HG03135 (cell line): ENCODE data around the gene MMP3.

Source experiments
- ATAC-seq: cut with Tn5 transposase; IDR thresholded peaks from one replicate; pipeline ENCODE4 v1.9.1; 2021; ENCODE audit warnings: mild to moderate bottlenecking, moderate library complexity; ENCODE audit not compliant: unreplicated experiment

Gene MMP3

DNA sequence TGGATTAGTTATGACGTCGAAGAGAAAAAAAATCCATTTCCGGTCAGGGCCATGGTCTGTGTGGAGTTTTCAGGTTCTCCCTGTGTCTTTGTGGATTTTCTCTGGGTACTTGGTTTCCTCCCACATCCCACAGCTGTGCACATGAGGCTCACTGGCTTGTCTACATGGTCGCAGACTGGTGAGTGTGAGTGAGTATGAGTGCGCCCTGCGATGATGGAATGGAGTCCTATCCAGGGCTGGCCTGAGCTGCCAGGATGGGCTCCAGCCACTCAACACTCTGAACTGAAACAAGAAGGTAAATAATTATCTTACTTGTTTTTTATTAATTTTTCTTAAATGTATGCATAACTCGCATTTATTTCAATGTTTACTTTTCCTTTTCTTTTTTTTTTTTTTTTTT lies 10.8 kb downstream of the MMP3 start:
- no peak for ATAC-seq

DNA sequence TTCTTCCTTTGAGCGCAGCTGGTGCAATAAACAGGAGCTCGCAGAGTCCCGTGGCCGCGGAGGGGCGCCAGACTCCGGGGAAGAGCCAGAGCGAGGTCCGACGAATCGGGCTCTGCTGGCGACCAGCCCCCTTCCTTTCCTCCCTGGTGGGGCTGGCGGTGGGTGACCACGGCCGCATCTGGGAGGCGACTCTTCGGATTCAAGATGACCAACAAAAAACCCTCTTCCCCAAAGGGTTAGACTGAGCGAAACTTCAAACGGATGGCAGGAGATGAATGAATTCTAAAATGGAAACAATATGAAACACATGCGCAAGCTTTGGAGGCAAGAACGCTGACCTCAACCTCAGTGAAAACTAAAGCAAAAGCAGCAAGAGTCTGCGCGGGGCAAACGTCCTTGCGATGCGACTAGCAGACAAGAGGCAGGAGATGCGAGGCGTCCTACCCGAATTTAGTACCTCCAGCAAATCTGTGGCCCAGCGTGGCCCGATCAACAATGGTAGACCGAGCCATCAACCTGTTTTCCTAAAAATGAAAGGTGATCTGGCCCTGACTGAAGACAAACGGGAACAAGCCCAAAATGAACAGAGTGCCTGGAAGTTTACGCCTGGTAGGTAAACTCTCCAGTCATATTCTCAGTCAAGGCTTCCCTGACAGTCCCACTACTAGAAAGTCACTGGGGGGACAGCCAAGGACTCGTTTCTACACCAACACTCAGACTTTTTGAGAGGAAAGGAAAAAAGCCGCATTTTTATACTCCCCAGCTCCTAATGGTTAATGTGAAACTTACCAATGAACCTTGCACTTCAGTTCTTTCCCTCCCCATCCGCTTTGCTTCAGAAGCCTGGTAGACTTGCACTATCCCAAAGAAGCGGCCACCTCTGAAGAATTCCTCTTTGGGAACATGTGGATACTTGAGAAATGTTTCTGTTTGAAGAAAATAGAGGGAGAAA lies 11.6 kb downstream of the MMP3 start:
- no peak for ATAC-seq

DNA sequence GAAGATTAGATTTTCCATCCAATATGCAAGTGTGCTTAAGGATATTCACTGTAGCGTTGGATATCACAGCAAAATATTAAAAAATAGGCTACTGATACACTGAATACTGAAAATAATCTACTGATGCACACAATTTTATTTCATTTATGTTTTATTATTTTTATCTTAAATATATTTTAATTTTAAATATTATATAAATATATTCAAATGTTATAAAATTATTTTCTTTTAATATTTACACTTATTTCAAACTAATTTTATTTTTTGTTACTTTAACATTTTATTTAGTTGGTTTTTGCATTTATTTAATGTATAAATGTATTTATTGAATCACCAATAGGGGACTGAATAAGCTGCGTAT lies 12.3 kb downstream of the MMP3 start:
- no peak for ATAC-seq

DNA sequence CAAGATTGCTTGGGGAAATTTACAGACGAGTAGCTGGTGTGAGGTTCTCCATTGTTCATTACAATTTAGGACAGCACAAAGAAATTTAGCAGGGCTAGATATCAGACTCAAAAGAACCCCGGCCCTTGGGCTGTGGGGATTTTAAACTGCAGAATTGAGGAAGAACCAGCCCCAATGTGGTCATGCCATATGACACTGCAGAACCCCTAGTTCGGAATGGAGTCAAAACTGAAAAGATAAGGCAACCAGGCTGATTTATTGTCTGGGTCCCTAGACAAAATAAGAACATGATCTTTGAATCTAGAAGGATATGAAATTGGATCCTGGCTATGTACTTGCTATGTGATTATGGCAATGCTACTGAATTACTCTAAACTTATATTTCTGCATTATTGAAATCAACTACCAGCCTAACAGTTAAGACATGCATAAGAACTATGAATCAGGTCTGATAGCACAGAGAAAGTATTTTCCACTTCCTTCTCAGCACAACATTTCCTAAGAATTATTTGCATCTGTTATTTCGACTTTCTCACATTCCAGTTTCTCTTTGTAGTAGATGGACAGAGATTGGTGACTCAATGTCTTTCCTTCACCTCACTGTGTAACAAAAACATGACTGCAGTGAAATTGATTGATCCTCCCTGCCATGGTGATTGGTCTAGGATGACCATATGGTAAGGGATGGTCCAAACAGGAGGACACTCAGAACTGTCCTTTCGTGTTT lies 13.2 kb downstream of the MMP3 start:
- ATAC-seq = no peak

DNA sequence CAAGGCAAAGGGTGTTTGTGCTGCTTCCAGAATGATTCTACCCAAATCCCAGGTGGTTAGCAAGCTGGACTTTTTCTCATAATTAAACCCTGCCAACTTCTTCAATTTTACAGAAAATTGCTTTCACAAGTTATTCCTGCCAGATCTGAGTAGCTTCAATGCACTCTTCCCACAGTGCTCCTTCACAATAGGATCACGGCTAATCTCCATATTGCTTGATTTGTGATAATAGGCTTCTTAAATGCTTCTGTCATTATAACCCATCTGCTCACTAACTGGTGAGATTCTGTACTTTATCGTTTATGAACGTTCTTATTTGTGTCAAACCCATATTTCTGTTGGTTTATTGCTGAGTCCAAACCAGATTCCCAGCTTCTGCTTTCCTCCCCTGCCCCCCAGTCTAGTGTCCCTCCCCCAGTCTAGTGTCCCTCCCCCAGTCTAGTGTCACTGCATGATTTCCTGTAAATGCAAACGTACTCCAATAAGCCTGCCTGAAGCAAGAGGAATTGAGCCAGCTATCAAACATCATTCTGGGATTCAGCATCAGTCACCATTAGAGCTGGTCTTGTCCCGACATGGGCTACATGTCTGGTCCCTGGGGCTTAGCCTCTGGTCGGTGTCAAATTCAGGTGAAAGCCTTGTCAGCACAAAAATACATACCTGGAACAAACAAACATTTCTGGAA lies 14.0 kb downstream of the MMP3 start:
- ATAC-seq = no peak

DNA sequence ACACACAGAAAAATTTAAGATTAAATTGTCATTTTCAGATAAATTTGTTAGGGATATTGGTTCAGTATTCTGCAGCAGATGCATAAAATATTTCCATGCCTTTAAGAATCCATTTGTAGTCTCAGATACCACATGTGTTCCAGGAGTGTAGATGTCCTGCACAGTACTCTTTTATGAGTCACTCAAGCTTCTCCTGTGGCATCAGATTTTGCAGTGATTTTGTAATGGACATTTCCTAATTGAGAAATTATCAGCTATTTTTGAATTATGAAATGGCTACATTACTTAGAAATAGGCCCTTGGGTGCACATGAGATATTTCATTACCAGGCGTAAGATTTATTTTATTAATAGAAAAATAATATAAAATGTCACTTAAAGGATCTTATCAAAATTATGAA lies 18.9 kb downstream of the MMP3 start:
- no peak for ATAC-seq

DNA sequence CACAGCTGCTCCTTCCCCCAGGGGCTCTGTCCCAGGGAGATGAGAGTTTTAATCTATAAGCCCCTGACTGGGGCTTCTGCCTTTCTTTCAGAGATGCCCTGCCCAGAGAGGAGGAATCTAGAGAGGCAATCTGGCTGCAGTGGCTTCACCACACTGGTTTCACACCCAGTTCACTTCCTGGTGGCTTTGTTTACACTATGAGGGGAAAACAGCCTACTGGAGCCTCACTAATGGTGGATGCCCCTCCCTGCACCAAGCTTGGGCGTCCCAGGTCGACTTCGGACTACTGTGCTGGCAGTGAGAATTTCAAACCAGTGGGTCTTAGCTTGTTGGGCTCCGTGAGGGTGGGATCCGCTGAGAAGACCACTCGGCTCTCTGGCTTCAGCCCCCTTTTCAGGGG lies 23.9 kb downstream of the MMP3 start:
- ATAC-seq = no peak

DNA sequence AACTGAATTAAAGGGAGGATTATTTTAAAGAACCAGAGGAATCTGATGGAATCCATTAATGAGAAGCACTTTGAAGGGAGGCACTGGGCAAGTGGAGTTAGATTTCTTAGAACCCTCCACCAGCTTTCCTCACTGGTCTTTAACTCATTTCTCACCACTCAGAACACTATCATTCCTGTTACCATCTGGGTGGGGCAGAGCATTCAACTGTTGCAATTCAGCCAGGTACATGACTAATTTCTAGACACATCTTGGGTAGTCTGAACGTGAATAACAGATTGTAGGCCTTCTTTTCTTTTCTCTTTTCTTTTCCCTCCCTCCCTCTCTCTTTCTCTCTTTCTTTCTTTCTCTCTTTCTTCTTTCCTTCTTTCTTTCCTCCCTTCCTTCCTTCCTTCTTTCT lies 29.9 kb downstream of the MMP3 start:
- no peak for ATAC-seq

DNA sequence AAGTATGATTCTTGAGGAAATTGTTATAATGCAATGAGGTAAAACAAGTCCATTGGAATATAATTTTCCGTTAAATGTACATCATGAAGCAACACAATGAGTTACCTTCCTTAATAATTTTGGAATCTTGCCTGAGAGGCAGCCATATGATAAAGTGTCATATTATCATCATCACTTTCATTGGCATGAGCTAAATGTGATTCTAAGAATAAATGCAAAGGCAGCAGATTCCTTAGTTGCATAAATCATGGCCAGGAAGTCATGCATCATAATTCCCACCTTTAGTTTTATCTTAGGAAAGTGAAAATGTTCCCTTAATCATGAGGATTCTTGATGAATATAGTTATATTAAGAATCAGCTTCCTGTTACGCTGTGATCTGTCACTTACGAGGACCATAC lies 31.2 kb downstream of the MMP3 start:
- ATAC-seq = no peak

DNA sequence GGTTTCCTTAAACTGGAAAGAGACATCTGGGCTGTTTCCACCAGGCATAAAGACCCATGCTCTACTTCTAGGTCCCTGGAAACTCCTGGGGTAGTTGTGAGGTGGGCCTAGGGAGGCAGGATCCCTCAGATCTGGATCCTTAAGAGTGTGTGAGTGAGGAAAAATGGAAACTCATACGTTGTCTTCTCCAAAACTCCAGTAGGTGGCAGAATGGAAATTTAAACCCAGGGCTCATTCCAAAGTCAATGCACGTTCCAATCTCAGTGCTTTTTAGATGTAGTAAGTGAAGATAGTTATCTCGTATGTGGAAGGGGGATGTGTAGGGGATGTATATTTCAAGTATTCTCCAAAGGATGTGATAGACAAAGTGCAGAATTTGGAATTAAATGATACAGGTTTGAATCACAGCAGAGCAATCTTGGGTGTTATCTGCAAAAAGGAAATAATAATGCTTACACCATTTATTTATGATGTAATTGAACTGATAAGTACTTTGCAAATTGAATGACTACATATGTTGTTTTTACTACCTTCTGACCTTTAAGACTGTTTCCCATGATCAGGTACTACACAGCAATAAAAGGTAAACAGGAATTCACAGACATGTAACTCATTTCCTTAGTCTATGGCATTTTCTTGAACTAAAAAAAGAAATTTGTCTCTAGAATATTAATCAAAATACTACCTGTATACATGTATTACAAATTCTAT lies 32.3 kb downstream of the MMP3 start:
- no peak for ATAC-seq

DNA sequence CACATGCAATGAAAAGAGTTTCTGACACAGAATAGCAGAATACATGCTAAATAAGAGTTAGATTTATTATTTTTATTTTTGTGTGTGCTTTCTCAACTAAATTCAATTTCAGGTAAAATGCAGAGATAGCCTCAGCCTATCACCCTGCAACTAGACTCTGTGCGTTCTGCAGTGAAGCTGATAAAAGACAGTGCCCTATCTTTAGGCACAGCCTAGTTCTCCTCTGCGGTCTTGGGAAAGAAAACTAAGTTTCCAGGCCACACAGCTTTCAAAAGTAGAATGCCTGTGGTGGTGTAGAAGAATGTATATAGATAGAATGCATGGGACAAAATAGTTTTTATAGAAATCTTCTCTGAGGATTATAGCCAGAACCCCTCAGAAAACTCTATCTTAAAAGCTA lies 33.4 kb downstream of the MMP3 start:
- ATAC-seq = no peak

DNA sequence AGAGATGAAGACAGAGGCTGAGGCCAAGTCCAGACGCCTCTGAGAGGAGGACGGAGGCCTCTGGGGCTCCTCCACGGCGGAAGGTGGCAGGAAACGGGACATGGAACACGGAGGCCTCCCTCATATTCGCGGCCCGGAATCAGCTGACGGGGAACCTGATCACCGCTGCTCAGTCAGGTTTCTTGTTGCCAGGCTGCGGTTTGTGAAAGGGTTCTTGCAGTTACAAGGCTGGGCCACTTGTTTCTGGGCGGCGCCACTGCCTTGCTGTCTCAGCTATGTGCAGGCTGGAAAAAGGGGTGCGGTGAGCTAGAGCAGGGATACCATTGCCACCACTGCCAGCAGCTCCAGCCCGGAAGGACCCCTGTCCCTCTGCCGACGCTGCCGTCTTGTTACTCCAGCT lies 35.5 kb downstream of the MMP3 start:
- no peak for ATAC-seq

DNA sequence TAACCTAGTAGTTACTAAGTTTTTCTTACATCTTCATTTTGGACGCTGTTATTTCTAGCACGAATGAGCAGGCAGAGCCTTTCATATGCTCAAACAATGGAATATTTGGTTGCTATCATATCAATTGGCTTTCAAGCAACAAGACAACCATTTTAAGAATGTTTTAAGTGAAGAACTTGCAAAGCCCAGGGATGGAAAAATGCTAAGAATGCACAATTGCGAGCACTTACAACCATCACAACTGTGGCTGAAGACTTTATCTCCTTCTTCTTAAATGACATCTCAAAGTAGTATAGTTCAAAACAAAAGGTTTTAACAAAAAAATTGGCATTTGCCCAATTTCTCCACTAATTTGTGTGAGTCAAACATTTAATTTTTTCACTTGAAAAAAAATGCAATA lies 37.1 kb downstream of the MMP3 start:
- ATAC-seq = no peak

DNA sequence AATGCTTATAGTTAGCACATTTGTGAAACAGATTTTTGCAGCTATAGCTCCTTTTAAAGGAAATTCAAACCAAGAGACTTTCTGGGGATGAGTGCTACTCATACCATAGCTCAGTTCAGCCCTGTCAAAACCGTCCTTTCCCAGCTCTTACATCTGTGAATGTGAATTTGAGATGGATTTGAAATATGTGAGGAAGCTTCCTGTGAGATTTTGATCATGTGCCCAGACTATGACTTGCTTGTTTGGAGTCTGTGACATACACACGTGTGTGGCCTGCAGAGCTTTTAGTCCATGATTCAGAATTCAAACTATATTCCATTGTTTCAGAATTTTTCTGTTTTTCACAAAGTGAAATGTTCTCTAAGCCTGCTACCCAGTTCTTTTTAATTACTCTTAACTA lies 41.1 kb downstream of the MMP3 start:
- no peak for ATAC-seq

DNA sequence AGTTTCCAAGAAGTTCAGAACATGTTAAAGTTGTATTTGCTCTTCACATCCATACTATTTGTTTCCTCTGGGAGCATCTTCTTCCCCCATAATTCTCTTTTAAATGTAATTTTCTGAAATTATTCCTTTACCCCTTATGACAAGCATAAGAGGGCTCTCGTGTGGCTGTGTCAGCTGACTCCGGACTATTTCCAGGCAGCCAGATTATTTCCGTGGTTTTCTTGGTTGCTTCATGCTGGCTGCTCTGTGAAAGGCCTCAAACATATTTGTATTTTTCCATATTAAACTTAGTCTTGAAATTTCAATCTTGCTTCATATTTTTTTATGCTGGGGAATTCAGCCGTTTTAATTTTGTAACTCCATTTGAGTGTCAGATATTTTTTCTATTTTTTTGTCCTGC lies 42.6 kb downstream of the MMP3 start:
- ATAC-seq = no peak

DNA sequence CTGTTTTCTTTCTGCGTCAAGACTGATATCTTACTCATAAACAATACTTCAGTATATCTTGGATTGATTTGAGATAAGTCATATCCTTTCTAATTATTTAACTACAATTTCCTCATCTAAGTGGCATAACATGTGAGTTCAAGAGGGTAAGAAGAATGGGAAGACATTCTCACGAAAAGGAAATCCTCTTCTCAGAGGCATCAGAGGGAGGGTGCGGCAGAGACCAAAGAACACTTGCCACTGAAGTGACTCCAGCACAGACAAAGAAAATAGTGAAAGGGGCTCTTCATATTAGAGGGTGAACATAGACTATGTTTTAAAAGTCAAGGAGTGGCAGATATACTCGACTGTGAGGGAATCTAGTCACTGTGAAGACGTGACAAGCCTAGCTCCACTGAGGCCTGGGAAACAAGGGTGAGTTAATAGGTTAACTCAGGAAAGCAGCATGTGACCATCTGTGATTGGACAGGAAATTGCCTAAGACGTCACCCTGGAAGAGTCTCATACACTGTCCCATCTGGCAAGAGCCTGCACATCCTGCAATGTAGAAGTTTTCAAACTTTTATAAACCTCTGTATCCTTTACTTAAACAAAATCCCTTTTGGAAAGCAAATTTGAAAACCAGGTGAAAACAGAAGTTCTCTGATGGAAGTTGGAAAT lies 43.6 kb downstream of the MMP3 start:
- ATAC-seq = no peak

DNA sequence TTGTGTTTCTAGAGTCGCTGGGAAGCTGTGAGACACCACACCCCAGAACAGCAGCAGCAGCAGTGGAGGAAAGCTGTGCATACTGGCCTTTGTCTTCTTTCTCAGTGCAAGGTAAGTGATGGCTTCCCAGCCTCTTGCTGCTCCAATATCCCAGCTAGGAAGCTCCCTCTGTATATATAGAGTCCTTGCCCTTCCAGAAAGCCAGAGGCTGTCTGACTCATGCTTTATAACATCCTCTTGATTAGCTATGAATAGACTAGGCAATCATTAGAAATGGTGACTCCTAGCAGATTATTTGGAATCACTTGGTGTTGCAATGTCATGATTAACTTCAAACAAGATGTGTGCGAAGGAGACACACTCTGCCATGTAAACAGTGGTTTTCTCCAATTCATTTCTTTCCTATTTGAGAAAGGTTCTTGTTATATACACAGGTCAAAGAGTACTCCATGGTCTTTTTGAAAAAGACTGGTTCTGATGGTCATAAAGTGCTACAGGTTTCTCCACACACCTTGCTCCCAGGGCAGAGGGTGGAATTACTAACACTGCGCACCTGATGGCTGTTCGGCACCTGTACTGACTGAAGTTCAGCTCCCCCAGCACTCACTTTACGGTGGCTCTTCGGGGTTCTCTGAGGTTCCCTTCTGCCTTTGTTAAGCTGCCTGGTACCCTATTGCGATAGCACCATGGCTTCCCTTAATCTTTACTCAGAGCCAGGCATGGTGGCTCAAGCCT lies 45.2 kb downstream of the MMP3 start, which contains the start of gene MMP1:
Gene MMP1, minus strand, starts transcription at position 149 of the 735 bp plus-strand sequence. Its CDS starts 68 bp downstream, at position 81.
- no peak for ATAC-seq

DNA sequence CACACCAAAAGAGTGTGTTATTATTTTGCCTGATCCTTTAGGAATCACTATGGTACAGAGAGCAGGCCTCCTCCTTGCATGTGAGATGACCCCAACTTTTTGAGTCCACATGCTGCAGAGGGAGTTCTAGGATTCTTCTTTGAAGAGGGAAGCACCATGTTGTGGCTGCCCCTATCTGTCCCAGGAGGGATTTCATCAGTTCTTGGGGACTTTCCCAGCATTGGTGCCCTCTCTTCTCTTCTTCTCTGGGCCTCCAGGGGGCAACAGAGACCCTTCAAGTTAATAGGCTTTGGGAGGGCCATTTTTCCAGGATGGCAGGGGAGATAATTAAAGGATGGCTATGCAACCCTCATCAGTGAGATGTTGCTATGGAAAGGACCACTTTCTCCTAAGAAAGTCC lies 49.0 kb downstream of the MMP3 start:
- peak; percentile 94 for ATAC-seq

DNA sequence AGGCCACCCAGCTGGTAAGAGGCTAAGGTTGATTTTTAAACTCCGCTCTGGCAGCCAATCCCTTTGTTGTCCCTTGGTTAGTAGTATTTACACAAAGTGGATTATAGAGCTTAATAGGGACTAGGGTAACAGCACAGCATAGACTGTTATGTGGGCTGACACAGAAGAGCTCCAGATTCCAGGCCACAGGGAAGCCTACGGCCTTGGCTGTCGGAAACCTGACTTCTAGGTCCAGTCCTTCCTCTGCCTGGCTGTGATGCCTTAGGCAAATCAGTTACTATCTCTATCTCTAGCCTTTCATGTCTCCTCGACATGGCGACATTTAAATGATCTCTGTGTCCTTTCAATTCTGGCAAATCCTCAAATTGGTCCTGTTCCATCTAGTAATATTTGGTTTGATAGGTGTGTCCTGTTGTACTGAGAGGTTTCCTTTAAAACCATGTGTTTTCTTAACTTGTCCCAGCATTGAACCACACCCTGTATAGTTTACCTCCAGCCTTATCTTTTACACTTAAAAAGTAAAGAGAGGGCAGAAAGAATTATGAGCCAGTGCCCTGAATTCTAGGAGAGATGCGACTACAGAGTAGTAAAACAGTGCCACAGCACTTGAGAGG lies 49.6 kb downstream of the MMP3 start:
- ATAC-seq = no peak
